Activated B cell treated with CpG ODN at 0.5 μM for 24 hours (primary cell): ENCODE data around the gene PAK5. TPM values are rescaled to one million over a fixed set of nuclear protein-coding genes. Genes with fewer than 3 reads are reported as not detected.

ENCODE experiments used
- ATAC-seq: fragments of 200-7000 bp; cut with Tn5 transposase; one replicate; pipeline ENCODE4 v1.10.0; 2021; ENCODE audit warnings: low read depth, mild to moderate bottlenecking, moderate library complexity
- CTCF ChIA-PET: fragments of 350-600 bp; sonication (Branson Sonifier 250); formaldehyde crosslinking; loops from one replicate; lab custom pipeline; 2021; ENCODE audit warnings: antibody characterized with exemption; lab: Charles Lee
- POLR2A ChIA-PET: fragments of 350-600 bp; sonication (Branson Sonifier 250); formaldehyde crosslinking; loops from one replicate; lab custom pipeline; 2021; ENCODE audit warnings: antibody characterized with exemption; lab: Charles Lee
- DNase-seq: peaks from one replicate; pipeline ENCODE4 v3.0.0; 2022
- H3K27ac Mint-ChIP-seq: one replicate; pipeline ENCODE4 v1.8.0; 2020; ENCODE audit warnings: mixed read lengths
- H3K27me3 Mint-ChIP-seq: one replicate; pipeline ENCODE4 v1.8.0; 2021; ENCODE audit warnings: mixed read lengths
- H3K36me3 Mint-ChIP-seq: one replicate; pipeline ENCODE4 v1.8.0; 2021; ENCODE audit warnings: low read depth, mixed read lengths
- H3K4me1 Mint-ChIP-seq: one replicate; pipeline ENCODE4 v1.8.0; 2021; ENCODE audit warnings: mixed read lengths
- H3K4me3 Mint-ChIP-seq: one replicate; pipeline ENCODE4 v1.8.0; 2020; ENCODE audit warnings: mild to moderate bottlenecking, mixed read lengths
- H3K9me3 Mint-ChIP-seq: one replicate; pipeline ENCODE4 v1.8.0; 2020; ENCODE audit warnings: mixed read lengths
- intact Hi-C: fragments of 100-400 bp; cut with micrococcal nuclease; formaldehyde crosslinking; loops from one replicate; pipeline ENCODE4 v1.15.1; 2024
- total RNA-seq: library from RNA; stranded (reverse); gene quantifications from 2 replicates; pipeline ENCODE4 v1.2.3, GENCODE V29; 2022
- TF ChIP-seq, protein P1 (sequence below): fragments of 200-600 bp; IDR thresholded peaks from one replicate; pipeline ENCODE4 v1.8.0; 2022; ENCODE audit warnings: antibody characterized with exemption, mild to moderate bottlenecking

Gene PAK5
- total RNA-seq, 1 donor from 2014 or later, result not detected

DNA sequence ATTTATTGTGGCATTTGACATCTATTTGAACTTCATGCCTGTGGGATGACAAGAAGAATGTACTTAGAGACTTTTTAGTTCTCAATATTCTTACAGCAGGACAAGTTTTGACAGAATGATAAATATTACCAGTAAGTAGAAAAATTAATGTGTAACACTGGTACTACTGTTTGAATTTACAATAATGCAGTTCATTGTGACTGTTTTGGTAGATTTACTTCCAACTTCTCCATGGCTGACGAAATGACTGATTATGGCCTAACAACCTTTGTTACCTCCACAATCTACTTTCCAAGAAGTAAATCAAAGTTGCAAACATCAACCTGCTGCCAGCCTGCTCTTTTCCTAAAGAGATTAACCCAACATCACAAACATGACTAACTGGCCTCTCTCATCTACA lies 38.5 kb downstream of the PAK5 start:
- Mint-ChIP-seq H3K9me3 (no peaks in the 10 kb centered on the region), H3K27ac (no peak overlapping the region), H3K4me1 (no peaks in the 10 kb centered on the region), H3K27me3 (no peaks in the 10 kb centered on the region), H3K36me3 (no peaks in the 10 kb centered on the region), H3K4me3 (no peak overlapping the region)
- TF ChIP-seq, protein P1, sequence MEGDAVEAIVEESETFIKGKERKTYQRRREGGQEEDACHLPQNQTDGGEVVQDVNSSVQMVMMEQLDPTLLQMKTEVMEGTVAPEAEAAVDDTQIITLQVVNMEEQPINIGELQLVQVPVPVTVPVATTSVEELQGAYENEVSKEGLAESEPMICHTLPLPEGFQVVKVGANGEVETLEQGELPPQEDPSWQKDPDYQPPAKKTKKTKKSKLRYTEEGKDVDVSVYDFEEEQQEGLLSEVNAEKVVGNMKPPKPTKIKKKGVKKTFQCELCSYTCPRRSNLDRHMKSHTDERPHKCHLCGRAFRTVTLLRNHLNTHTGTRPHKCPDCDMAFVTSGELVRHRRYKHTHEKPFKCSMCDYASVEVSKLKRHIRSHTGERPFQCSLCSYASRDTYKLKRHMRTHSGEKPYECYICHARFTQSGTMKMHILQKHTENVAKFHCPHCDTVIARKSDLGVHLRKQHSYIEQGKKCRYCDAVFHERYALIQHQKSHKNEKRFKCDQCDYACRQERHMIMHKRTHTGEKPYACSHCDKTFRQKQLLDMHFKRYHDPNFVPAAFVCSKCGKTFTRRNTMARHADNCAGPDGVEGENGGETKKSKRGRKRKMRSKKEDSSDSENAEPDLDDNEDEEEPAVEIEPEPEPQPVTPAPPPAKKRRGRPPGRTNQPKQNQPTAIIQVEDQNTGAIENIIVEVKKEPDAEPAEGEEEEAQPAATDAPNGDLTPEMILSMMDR, result no peak
- POLR2A ChIA-PET, result no interaction called here
- CTCF ChIA-PET, result no interaction called here
- ATAC-seq, result no peak
- intact Hi-C loops, result no loop called here
- no peak for DNase-seq

DNA sequence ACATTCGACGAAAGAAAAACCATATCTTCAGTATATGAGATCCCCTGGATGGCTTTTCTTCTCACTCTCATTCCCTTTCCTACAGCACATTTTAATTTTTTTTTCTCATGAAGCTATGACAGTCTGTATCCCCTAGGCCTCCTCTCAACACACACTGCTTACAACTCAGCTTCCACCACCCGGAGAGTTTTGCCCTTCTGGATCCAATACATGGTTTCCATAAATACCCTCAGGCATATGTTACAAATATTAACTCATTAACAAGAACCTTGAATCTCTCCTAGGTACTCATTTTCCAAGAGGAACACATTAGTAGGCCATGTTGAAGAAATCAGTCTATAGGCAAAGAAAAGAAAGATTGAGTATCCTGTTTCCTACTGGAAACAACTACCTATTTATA lies 44.0 kb downstream of the PAK5 start:
- CTCF ChIA-PET, result no interaction called here
- TF ChIP-seq, protein P1, result no peak
- Mint-ChIP-seq H3K4me3 (no peak overlapping the region), H3K27me3 (no peaks in the 10 kb centered on the region), H3K9me3 (peaks cover 4% of the 10 kb centered on the region), H3K4me1 (no peaks in the 10 kb centered on the region), H3K27ac (no peak overlapping the region), H3K36me3 (no peaks in the 10 kb centered on the region)
- no peak for DNase-seq
- no peak for ATAC-seq
- POLR2A ChIA-PET, result no interaction called here
- intact Hi-C loops, result no loop called here

DNA sequence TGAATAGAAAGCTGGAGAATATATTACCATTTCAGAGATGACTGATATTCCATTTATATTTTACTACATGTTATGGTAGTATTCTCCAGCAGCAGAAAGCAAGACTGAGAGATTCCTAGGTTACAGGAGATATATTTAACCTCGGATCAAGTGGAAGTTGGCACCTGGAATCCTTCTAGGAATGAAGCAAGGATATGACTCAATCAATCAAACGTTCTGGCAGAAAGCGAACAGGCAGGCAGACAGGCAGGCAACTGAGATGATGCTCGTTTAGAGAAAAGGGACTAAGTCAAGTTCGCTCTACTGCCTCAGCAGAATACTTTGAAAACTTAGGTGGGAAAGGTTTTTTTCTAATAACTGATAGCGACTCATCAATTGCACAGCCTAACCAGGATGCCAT lies 46.2 kb downstream of the PAK5 start:
- H3K36me3 Mint-ChIP-seq, result no peaks in the 10 kb centered on the region
- POLR2A ChIA-PET, result no interaction called here
- H3K27ac Mint-ChIP-seq, result no peak overlapping the region
- CTCF ChIA-PET, result no interaction called here
- ATAC-seq, result no peak
- intact Hi-C loops, result no loop called here
- H3K27me3 Mint-ChIP-seq, result no peaks in the 10 kb centered on the region
- H3K4me1 Mint-ChIP-seq, result no peaks in the 10 kb centered on the region
- no peak for DNase-seq
- H3K9me3 Mint-ChIP-seq, result peaks cover 4% of the 10 kb centered on the region
- TF ChIP-seq, protein P1, result no peak
- no peak overlapping the region for H3K4me3 Mint-ChIP-seq

DNA sequence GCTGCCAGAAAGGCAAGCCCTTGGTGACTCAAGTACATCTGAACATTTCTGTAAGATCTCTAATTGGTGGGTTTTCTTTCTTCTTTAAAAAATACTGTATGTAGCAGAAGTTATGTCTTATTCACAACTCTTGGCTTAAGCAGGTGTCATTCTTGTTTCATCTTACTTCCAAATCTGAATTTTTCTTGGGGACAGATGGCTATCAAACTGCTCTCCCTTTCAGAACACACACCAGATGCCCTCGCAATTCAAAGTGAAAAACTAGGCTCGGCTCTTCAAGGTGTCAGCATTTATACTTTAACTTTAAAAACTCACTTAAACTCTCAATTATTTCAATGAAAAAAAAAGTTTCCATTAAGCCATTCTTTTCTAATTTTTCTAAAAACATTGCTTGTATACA lies 49.7 kb downstream of the PAK5 start:
- no peaks in the 10 kb centered on the region for H3K36me3 Mint-ChIP-seq
- no peak for DNase-seq
- intact Hi-C loops, result no loop called here
- no peaks in the 10 kb centered on the region for H3K4me1 Mint-ChIP-seq
- H3K9me3 Mint-ChIP-seq, result peaks cover 4% of the 10 kb centered on the region
- H3K27ac Mint-ChIP-seq, result no peak overlapping the region
- ChIA-PET CTCF (no interaction called here), POLR2A (no interaction called here)
- ATAC-seq, result no peak
- no peak overlapping the region for H3K4me3 Mint-ChIP-seq
- TF ChIP-seq, protein P1, result no peak
- no peaks in the 10 kb centered on the region for H3K27me3 Mint-ChIP-seq

DNA sequence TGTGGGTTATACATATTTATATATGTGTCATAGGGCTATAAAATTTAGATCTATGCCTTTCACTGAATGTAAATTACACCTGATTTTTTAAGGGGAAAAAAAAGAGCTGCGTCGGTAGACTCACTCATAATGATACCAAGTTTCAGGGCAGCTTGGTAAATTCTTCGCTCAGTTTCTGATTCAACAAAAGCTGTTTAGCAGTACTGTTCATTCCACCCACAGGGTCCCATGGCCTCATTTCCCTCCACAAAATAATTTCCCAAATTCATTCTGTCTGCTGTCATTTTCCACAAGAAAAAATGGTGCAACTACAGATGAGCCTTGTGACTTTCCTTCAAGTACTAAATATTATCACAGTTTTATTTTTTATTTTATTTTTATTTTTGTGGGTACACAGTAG lies 63.7 kb downstream of the PAK5 start:
- TF ChIP-seq, protein P1, result no peak
- DNase-seq (no peak), ATAC-seq (no peak)
- CTCF ChIA-PET, result no interaction called here
- Mint-ChIP-seq H3K4me1 (no peaks in the 10 kb centered on the region), H3K27me3 (no peaks in the 10 kb centered on the region), H3K36me3 (no peaks in the 10 kb centered on the region), H3K9me3 (peaks cover 1% of the 10 kb centered on the region), H3K4me3 (no peak overlapping the region), H3K27ac (no peak overlapping the region)
- intact Hi-C loops, result no loop called here
- POLR2A ChIA-PET, result no interaction called here
